Activated CD8-positive, alpha-beta memory T cell treated with anti-CD3 and anti-CD28 coated beads for 48 hours (primary cell): ENCODE results near the gene AGMO.

Source experiments
- DNase-seq, 3 experiments: peaks; one replicate each; pipeline ENCODE4 v3.0.0-alpha.2; 2020; ENCODE audit warnings: low read depth in 2 of 3, low spot score in 2 of 3

The AGMO gene

DNA sequence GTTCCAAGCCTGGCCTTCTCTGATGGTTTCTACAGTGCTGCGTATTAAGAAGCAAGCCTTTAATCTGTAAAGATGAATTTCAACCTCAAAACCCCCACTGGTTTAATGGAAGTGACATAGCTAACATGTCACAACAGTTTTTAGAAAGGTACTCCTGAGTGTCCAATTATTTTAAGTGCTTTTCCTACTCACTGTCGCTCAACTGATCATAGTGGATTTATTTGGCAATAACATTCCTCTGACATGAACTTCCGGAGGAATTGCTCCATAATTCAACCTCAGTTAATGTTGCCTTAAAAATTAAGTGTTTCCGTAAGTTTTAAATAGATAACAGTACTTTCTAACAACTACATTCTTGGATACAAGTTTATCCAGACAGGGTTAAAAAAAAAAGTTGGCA, 57.5 kb downstream of the AGMO start:
- DNase-seq, result no peak

GRCh38 chr7:15503603-15504290, 58.1 kb downstream of the AGMO start:
- DNase-seq, result no peak

- DNase-seq, result no peak
Measured at GRCh38 chr7:15498465-15498864, 63.4 kb downstream of the AGMO start.

GRCh38 chr7:15495170-15495569, 66.6 kb downstream of the AGMO start:
- no peak for DNase-seq

DNA sequence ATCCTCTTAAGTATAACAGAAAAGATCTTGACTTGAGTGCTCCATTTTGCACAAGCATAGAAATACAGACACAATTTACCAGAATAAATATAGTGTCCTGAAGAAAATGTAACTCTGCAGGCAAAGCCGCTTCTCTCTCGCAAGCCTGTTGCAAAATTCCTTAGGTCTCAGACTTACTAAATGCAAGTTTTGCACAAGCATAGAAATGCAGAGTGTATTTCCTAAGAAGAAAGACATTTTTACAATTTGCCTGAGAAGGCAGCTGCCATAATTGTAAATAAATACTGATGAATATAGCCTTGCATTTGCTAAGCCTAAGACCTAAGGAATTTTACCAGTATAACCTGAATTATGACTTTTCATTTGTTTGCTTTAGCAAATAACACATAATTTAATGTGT, 67.1 kb downstream of the AGMO start:
- no peak for DNase-seq

GRCh38 chr7:15491361-15491760, 70.5 kb downstream of the AGMO start:
- no peak for DNase-seq

GRCh38 chr7:15490291-15490690, 71.5 kb downstream of the AGMO start:
- no peak for DNase-seq

GRCh38 chr7:15489861-15490260, 72.0 kb downstream of the AGMO start:
- DNase-seq, result no peak

- DNase-seq, result no peak
Measured at GRCh38 chr7:15489383-15489782, 72.4 kb downstream of the AGMO start.

- no peak for DNase-seq
Measured at GRCh38 chr7:15488401-15488800, 73.4 kb downstream of the AGMO start.

DNA sequence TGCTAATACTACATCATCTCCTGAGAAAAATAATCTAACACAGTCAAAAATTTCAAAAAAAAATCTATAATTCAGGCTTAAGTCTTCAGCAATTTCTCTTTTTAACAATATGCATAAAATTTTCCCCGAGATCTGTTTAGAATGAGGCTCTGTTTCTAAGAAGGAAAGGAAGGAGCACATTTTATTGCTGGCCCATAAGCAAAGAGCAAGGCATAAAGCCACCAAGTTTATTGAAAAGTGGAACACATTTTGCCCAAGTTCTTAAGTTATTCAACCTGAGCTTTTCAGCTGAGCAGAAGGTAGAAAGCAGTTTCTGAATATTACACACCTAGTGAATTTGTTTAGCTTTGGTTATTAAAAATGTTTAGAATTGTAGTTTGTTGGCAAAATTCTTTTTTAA, 73.9 kb downstream of the AGMO start:
- DNase-seq, result no peak

- DNase-seq, result no peak
Measured at GRCh38 chr7:15485998-15486397, 75.8 kb downstream of the AGMO start.

DNA sequence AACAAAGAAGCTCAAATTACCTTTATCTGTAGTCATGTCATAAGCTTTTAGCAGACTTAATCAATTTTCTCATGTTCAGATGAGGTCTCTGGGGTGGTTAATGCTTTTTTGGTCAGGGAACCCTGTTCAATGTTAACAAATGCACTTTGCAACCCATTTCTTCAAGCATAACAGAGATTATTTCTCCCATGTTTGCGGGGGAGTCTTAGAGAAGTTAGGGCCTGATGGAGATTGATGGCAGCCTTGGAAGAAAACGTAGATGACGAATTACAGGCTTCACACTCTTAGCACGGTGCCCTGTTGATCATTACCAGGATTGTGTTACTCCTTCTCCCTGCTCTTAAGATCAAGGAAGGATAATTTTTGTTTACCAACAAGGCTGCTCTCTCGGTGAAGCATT, 76.4 kb downstream of the AGMO start:
- no peak for DNase-seq

DNA sequence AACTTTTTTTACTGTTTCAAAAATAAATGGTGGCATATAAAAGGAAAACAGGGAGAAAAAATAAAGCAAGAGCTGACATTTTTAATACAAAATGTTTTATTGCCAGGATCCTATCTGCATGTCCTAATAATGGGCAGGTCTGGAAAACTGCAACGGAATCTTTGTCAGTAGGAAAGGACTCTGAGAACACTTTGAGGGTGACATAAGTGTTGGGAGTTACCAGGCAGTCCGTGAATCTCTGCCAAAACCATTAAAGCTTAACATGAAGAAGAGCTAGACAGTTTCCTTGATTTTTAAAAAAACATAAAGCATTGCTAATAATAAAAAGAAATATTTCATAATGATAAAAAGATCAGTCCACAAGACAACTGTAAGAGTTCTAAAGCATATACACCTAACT, 80.7 kb downstream of the AGMO start:
- DNase-seq, result no peak

- no peak for DNase-seq
Measured at GRCh38 chr7:15478401-15478800, 83.4 kb downstream of the AGMO start.

DNA sequence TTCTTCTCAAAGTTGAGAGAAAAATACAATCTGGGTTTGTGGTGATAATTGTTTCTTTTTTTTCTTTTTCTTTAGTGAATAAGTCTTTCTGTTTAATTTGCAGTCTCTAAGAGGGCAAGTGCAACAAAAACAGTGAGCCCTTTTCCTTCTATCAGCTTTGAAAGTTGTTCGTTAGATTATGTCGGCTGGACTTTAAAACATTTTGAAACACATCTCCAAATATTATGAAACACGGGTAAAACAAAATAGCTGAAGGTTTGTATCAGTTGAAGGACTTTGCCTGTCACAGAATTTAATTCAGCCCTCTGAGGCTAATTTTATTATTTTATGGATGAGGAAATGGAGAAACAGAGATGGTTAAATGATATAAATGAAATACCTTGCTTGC, 85.3 kb downstream of the AGMO start:
- DNase-seq, result no peak

DNA sequence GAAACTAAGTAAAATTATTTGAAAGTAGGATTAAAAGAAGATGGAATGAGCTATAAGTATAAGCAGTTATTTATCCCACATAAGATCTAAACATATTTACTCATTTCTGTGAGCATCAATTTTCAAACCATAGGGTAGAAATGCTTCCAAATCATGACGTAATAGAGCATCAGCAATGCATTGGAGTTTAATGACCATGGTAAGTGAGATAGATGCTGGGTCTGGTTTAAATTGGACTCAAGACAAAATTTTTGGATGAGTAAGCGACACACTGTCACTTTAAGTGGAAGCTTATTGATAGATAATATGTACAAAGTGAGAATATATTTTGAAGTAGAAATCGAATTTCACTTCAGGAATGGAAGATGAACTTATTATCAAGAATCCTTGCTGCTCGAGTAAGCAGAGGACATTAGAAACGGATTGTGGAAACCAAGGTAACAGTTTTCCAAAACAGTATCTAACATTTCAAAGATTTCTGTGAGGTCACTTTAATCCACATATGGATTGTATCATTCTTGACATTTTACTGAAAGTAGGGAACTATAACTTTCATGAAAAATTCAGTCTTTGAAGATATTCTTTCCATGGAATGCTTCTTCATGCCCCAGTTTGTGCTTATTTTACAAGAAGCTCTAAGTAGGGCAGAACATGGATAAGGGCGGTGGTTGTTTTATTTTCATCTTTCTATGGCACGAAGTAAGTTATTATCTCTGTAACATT, 85.8 kb downstream of the AGMO start:
- no peak for DNase-seq

GRCh38 chr7:15471669-15471950, 90.2 kb downstream of the AGMO start:
- DNase-seq, result no peak

GRCh38 chr7:15470825-15471668, 90.8 kb downstream of the AGMO start:
- no peak for DNase-seq

GRCh38 chr7:15464667-15465121, 97.1 kb downstream of the AGMO start:
- DNase-seq, result no peak

- no peak for DNase-seq
Measured at GRCh38 chr7:15463801-15464666, 97.8 kb downstream of the AGMO start.
